GM13977 (cell line): Measurements from ENCODE around the gene CYP4F22.
"Not testable (repeated sequence)": the region's sequence is repeated elsewhere in the genome, so short reads cannot be mapped to it uniquely, and the experiment has no call there.

Experiments used
- DNase-seq: peaks from one replicate; pipeline ENCODE4 v3.0.0; 2012; ENCODE audit warnings: low spot score
- CTCF ChIP-seq: IDR thresholded peaks from 2 replicates; pipeline ENCODE4 v1.5.1; 2012; ENCODE audit warnings: mild to moderate bottlenecking, control low read depth; ENCODE audit not compliant: insufficient read depth; ENCODE audit errors: extremely low read depth, missing control alignments
- in situ Hi-C: fragments of 300-500 bp; cut with MboI; formaldehyde crosslinking; loops from one replicate; pipeline ENCODE4 v1.12.0; 2022; ENCODE audit warnings: low sequenced_read_pairs, low pct_unique_long_range_greater_than_20kb, mixed read lengths, inconsistent platforms; ENCODE audit not compliant: unreplicated experiment

The CYP4F22 gene

GRCh38 chr19:15584095-15584494, 75.8 kb downstream of the CYP4F22 start:
- in situ Hi-C loops: no loop called here
- DNase-seq: no peak
- no peak for TF ChIP-seq CTCF

DNA sequence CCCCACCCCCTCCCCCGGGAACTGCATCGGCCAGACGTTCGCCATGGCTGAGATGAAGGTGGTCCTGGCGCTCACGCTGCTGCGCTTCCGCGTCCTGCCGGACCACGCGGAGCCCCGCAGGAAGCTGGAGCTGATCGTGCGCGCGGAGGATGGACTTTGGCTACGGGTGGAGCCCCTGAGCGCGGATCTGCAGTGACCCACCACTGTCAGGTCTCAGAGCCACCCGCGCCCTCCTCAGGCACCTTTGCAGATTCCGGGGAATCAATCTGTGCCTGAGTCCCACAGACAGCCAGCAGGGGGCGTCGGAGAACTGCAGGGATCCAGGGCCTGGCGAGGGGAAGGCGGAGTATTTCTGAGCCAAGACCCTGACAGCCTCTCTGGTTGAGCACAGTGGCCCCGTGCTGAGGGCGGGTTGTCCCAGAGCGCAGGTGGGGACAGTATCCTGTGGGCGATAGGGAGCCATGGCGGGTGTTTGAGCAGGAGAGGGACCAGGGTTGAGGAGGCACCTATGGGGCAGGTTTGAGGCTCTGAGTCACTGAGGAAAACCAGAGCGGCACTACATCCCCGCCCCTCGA, 76.3 kb downstream of the CYP4F22 start:
- in situ Hi-C loops: no loop called here
- peak; percentile 99 for TF ChIP-seq CTCF
- DNase-seq: peak; percentile 84

DNA sequence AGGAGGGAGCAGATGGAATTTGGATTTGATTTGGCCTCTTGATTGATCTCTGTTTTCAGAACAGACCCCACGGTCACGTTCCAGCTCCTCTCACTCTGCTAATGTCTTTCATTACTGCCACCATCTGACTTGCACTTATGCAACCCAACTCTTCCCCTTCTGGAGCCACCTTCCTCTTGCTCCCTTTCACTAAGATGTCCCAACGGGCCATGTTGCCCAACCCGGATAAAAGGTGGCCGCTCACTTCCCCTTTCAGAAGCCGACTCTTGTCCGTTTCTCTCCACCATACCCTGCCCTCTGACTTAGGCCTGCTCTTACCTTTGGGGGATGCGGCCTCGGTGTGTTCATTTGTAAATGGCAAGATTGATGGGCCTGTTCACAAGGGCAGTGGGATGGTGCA, 79.3 kb downstream of the CYP4F22 start:
- DNase-seq: no peak
- in situ Hi-C loops: no loop called here
- TF ChIP-seq CTCF: no peak

DNA sequence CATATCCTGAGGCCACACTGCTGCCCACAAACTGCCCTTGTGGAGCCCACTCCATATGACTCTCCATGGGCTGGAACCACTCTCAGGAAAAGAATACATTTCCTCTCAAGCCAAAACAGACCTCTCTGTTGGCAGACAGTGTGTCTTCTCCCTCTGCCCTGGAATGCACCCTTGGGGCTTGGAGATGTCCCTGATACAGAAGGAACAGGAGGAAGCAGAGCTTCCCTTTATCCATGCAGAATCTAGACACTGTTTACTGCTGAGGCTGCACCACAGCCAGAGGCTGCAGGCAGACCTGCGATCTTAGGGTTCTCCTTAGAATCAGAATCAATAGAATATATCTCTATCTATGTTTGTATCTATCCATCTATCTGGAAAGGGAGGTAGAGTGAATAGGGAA, 79.9 kb downstream of the CYP4F22 start:
- no peak for TF ChIP-seq CTCF
- no peak for DNase-seq
- in situ Hi-C loops: no loop called here

GRCh38 chr19:15589760-15590451, 81.6 kb downstream of the CYP4F22 start:
- in situ Hi-C loops: no loop called here
- no peak for TF ChIP-seq CTCF
- DNase-seq: no peak

DNA sequence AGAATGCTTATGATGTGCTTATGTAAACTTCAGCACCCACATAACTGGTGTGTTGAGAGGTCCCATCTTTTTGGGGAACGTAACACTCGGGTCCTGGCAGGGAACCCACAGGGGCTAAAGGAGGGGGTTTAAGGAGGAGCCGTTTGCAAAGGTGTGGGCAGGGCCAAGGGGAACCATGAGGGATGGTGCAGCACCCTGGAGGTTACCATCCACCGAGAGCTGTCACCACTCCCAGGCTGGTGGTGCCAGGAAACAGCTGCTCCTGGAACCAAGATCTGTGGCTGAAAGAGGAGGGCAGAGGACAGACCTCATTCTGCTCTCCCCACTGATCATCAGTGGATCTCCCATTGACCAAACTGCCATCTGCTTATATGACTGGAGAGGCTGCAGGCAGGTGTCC, 83.5 kb downstream of the CYP4F22 start:
- in situ Hi-C loops: no loop called here
- no peak for DNase-seq
- TF ChIP-seq CTCF: no peak

- DNase-seq, in situ Hi-C loops: not testable (repeated sequence)
Observed at GRCh38 chr19:15592506-15592905, 84.2 kb downstream of the CYP4F22 start.

GRCh38 chr19:15593766-15594165, 85.4 kb downstream of the CYP4F22 start:
- DNase-seq, in situ Hi-C loops: not testable (repeated sequence)
